NCI-H2196 treated with DMSO at 0.1 percent for 48 hours (cell line): ENCODE results near the gene KPNA6.
"Not testable (repeated sequence)": the region's sequence is repeated elsewhere in the genome, so short reads cannot be mapped to it uniquely, and the experiment has no call there.

ENCODE experiments used
- DNase-seq: peaks from one replicate; lab custom pipeline; 2025; ENCODE audit not compliant: unreplicated experiment; lab: John Stamatoyannopoulos, UW

KPNA6 gene

DNA sequence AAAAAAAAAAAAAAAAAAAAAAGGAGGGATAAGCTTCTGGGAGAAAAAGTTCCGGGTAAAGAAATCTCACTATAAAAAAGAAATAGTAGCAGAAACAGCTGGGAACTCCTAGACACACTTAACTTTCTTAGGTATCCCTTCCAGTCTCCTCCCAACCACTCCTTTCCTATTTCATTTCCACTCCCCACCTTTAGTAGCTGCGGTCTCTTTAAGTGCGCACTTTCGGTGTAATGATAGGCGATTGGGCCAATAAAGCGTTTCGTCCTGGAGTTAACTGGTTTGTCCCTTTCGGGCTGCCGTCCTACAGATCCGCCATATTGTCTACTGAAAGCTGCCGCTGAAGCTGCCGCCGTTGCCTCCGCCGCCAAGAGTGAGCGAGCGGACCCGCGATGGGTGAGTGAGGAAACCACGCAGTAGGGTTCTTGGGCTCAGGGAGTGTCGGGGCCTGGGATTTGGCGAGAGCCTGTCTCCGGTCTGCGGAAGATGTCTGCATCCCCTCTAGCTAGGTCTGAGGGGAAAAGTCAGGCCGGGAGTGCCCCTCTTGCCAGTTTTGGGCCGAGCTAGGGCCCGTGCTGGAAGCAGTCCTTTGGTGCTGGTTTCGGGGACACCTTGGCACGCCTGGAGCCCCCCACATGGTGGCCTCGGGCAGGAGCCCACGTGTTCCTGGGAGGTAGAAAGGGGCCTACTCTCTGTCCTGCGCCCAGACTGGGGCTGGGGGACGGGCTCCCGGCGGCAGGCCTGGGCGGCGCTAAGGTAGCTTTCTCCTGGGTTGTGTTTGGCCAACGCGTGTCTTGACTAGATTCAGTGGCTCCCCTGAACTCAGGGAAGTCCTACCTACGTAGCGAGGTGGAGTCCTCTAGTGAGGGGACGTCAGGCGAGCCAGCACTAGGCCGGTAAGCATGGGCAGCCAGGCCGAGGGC, at the start of gene KPNA6:
KPNA6 (plus strand) TSS at position 315 of the 920 bp plus-strand sequence; CDS start at position 390, 75 bp downstream.
- DNase-seq, result peak; percentile 86

DNA sequence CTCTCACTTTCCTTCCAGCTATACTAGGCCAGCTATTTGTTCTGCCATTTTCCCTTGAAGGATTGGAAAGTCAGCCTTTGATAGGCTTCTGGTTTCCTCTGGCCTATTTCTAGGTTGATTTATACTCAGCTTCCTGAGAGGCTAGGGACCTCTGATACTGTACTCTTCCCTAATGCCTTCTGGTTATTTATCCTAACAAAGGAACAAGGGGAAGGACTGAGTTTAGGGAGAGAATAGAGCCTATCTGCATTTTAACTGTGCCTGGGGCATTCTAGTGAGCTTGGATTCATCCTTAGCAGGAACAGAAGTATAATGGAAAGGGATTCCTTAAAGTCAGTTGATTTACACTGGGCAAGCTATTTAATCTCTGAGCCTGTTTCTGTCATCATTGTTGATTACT, 46.9 kb upstream of the KPNA6 start:
- no peak for DNase-seq

DNA sequence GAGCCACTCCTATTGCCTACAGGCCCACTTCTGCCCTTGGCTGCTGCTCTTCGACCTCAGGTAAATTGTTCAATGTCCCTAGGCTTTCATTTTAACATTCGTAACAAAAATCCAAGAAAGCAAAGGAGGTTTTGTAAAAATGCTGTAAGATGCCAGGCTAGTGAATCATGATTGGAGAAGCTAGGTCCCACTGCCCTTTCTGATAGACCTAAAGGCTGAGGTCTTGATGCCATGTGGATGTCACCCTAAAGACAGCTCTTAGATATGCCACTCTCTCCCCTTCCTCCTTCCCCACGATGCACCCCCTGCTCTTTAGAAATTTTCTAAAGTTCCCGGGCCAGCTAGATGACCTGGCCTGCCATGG, 45.0 kb upstream of the KPNA6 start:
- no peak for DNase-seq

DNA sequence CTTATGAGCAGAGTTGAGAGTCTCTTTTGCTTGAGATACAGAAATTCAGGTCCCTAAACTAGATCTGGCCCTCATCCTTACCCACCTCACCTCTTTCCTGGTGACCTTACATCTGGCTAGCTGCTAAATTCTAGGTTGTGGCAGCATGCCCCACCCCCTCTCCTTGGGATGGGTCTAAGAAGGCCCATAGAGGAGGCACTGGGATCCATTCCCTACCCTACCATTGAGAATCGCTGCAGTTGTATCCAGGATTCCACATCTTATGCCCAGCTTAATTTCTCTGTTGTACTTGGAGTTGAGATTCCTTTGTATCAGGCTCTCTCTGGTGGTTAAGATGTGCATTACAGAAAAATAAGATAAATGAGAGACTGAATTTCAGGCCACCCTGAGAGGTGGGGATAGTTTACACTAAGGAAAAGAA, 44.6 kb upstream of the KPNA6 start:
- DNase-seq, result no peak

DNA sequence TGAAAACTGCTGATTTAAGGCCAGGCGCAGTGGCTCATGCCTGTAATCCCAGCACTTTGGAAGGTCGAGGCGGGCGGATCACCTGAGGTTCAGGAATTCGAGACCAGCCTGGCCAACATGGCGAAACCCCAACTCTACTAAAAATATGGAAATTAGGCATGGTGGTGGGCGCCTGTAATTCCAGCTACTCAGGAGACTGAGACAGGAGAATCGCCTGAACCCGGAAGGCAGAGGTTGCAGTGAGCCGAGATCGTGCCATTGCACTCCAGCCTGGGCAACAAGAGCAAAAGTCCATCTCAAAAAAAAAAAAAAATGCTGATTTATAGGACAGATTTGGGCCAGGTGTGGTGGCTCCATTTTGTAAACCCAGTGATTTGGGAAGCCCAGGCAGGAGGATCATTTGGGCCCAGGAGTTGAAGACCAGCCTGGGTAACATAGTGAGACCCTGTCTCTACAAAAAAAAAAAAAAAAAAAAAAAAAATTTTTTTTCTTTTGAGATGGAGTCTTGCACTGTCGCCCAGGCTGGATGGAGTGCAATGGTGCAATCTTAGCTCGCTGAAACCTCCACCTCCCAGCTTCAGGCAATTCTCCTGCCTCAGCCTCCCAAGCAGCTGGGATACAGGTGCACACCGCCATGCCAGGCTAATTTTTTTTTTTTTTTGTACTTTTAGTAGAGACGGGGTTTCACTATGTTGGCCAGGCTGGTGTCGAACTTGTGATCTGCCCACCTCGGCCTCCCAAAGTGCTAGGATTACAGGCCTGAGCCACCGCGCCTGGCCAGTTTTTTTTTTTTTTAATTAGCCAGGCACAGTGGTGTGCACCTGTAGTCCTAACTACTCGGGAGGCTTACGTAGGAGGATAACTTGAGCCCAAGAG, 42.0 kb upstream of the KPNA6 start:
- DNase-seq, result not testable (repeated sequence)

DNA sequence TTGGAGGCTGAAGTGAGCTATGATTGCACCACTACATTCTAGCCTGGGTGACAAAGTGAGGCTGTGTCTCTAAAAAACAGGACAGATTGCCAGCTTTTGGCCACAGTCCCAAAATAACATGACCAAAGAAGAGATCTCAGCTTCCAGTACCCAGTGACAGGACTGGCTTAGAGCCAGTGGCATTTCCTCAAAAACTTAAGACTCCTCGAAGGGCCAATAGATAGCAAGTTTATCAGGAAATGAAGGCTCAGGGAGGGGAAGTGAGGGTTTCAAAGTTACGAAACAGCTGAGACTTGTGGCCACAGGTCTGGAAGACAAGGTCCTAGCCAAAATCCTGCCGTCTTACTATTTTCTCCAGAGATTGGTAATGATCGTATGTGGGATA, 41.4 kb upstream of the KPNA6 start:
- DNase-seq, result no peak

DNA sequence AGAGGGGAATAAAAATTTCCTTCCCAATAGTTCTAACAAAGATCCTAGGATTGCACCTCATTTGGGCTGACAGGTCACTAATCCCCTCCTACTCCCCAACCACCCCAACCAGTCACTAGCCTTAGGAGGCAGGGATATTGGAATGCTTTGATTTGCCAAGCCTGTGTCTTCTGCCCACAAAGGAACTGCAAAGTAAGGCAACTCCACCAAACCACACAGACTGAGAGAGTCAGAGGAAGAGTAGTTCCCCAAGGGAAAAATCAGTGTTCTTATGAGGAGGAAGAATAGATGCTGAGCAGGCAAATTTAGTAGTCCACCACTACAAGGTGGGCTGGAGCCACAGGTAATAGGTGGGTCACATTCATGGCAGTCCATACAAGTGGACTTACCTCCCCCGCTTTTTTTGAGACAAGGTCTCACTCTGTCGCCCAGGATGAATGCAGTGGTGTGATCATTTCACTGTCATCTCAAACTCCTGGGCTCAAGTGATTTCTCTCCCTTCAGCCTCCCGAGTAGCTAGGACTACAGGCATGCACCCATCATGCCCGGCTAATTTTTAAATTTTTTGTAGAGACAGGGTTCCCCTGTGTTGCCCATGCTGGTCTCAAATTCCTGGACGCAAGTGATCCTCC, 38.8 kb upstream of the KPNA6 start:
- DNase-seq, result no peak

DNA sequence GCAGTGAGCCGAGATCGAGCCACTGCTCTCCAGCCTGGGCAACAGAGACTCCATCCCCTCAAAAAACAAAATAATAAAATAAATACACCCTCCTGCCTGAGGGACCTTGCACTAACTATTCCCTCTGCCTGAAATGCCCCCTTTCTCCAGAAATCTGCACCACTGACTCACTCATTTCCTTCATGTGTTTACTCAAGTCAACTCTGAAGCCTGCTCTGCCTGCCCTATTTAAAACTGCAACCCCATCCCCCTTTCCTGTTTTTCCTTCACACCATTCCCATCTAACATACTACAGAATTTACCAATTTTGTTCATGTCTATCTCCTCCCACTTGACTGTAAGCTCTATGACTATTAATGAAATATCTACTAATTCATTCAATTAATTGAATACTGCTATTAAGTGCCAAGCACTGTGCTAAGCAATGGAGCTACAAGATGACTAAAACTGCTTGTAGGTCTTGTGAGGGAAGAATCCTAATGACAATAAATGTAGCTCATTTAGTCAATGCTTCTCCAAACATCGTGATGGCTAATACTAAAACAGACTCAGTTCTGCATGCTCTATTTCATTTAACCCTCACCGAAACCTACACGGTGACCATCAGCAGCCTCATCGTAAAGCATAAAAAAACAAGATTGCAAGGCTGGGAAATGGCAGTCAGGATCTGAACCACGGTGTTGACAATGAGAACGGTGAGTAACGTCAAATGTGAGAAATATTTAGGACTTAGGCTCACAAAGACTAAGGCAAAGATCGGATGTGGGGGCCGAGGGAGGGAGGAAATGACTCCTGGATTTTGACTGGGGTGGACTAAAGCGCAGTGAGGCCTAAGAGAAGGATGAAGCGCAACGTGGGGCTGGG, 35.9 kb upstream of the KPNA6 start:
- no peak for DNase-seq

DNA sequence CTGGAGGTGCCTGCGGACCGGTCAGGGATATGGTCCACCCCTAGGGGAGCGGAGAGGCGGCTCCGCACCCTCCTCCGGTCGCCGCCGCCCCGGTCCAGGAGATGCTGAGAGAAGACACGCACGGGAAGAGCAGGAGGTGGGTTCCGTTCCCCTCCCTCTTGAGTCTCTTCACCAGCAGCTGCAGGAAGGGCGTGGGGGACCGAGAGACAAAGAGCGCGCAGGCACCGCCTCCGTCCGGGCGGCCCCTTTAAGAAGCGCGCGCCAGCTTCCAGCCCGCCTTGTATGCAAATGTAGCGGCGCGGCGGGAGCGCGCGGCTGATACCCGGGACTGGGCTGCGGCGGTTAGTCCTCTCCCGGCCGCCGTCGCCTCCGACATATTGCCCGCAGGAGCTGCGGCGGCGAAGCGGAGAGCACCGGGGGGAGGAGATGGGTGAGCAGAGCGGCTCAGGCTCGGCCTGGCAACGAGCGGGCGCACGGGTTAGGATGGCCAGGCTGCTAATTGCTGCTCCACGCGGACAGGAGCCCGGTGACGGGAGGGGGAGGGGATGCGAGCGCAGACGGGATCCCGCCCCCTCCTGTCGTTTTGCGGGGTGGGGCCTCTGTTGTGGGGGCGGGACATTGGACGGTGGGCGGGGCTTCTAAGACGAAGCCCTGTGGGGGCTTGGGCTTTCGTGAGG, 35.1 kb upstream of the KPNA6 start, which contains the start of gene TMEM39B:
TMEM39B (plus strand) TSS at position 318 of the 677 bp plus-strand sequence; CDS start at position 427, 109 bp downstream.
- DNase-seq, result peak; percentile 91

DNA sequence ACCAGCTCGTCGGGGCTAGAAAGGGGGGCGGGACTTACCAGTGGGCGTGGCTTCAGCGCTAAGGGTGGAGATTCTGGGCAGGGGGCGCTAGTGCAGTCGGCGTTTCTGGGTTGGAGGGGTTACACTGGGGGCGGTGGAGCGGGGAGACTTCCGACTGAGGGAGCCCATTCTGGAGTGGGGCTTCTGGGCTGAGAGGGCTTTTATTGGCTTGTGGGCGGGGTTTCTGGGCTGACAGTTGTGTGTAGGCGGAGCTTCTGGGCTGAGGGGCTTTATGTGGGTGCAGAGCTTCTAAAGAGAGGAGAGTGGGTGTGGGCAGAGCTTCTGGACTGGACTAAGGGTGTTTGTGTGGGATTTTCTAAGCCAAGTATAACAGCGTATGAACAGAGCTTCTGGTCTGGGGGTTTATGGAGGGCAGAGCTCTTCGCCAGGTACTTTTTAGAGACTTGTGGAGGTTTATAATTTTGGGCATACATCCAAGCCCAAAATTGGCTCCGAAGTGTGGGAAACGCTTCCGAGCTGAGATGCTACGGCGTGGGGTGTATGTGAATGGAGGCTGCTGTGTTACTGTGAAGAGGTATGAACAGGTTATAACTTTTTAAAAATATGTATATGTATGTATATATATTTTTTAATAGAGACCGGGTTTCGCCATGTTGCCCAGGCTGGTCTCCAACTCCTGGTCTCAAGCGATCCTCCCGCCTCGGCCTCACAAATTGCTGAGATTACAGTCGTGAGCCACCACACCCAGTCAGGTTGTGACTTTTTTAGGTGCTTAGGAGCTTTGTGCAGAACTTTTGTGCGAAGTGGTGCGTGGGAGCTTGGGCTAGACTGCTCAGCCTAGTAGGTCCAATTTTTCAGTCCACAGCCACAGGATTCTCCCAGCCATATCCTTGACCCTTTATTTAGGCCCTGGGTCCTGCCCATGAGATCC, 34.3 kb upstream of the KPNA6 start:
- DNase-seq, result no peak

DNA sequence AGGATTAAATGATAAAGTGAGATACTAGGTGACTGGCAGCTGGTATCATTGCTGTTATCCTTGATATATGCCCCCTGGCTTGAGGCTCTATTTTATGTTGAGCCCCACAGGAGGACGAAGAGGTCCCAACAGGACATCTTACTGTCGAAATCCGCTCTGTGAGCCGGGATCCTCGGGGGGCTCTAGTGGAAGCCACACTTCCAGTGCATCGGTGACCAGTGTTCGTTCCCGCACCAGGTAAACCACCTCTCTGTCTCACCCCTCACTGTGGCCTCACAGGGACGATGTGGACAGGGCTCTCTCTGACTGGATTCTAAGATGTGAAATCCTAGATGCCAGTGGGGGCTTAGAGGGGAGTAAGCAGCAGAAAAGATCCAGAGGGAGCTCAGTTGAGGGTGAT, 33.0 kb upstream of the KPNA6 start:
- DNase-seq, result no peak

DNA sequence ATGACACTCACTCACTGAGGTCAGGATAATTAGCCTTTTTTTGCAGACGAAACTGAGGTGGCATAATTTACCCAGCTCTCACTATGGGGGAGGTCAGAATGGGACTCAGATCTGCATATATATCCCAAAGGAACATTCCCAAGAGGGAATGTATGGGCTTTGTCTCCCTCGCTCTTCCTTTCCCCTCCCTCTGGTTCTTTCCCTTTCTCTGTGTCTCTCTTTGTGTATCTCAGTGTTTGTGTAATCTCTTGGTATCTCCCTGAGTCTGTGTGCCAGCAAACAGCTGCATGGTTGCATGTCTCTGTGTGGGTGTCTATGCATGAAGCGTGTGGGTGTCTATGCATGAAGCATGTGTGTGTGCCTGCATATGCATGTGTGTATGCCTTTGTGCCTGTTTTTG, 30.4 kb upstream of the KPNA6 start:
- DNase-seq, result no peak

DNA sequence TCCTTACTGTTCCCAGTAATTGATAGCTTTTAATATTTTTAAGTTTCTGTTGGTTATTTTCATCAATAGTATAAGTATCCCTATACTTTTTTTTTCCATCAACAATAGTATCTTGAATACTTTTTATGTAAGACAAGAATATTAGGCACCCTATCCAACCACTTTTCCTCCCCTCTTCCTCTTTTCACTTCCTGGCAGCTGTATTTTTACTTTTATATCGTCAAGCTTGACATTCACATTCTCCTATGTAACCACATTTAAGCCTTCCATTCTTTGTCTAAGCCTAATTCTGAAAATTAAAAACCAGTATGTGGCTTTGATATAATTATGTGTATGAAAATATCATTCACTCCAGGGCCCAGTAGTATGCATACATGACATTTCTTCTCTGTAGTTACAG, 25.8 kb upstream of the KPNA6 start:
- no peak for DNase-seq

DNA sequence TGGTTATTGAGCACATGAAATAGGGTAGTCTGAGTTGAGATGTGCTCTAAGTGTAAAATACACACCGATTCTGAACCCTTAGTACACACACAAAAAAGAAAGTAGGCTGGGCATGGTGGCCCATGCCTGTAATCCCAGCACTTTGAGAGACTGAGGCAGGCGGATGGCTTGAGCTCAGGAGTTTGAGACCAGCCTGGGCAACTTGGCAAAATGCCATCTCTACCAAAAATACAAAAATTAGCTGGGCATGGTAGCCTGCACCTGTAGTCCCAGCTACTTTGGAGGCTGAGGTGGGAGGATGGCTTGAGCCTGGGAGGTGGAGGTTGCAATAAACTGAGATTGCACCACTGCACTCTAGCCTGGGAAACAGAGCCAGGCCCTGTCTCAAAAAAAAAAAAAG, 21.5 kb upstream of the KPNA6 start:
- not testable (repeated sequence) for DNase-seq

DNA sequence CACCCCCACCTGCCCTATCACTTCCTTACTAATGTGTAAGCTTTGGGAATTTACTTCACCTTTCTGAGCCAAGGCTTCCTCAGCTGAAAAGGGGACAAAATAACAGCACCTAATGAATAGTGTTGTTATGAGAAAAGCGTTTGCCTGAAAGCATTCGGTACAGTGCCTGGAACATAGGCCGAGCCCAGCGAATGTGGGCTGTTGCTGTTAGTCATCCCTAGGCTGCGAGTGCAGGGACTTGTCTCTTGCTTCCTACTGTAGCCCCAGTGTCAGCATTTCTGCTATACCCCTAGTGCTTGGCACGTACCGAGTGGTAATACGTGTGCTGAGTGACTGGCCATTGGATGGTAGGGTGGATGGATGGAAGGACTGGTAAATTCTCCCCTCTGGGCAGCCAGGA, 16.7 kb upstream of the KPNA6 start:
- no peak for DNase-seq

DNA sequence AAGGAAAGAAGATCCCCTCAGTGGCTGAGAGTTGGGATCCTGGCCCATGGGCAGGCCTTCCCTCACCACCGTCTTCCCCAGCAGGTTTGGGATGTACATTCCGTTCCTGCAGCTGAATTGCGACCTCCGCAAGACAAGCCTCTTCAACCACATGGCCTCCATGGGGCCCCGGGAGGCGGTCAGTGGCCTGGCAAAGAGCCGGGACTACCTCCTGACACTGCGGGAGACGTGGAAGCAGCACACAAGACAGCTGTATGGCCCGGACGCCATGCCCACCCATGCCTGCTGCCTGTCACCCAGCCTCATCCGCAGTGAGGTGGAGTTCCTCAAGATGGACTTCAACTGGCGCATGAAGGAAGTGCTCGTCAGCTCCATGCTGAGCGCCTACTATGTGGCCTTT, 16.3 kb upstream of the KPNA6 start:
- DNase-seq, result no peak

DNA sequence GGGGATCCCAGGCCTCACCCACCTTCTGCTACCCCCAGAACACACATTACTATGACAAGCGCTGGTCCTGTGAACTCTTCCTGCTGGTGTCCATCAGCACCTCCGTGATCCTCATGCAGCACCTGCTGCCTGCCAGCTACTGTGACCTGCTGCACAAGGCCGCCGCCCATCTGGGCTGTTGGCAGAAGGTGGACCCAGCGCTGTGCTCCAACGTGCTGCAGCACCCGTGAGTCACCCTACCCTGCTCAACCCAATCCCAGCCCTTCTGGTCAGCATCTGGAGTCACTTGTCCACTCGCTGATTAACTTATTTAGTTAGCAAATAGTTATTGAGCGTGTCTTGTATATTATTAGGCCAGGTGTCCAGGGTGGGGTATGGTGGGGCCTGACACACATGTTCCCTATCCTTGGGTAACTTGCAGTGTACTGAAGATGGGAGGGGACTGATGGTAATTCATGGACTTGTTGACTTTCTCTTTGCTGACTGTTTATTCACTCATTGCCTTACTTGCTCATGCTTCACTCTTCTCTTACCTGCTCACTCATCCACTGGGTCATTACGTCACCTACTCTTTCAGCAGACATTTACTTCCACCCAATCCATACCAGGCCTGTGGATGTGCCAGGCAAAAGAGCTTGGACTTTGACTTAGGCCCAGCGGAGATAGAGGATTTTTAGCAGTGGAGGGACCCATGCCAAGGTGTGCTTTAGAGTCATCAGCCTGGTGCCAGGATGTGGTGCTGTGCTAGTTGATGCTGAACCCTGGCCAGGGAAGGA, 12.9 kb upstream of the KPNA6 start:
- peak; percentile 68 for DNase-seq

DNA sequence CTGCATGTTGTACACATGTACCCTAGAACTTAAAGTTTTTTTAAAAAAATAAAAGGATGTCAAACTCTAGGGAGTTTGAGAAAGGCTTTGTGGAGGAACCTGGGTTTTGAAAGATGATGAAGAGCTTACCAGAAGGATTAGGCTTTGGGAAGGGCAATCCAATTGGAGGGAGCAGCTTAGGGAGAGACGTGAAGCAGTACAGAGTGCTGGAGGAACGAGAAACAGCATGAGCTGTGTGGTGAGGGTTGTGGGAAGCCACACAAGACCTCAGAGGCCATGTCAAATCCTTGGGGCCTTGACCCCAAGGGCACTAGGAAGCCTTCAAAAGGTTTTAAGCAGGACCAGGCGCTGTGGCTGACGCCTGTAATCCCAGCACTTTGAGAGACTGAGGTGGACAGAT, 8.4 kb upstream of the KPNA6 start:
- no peak for DNase-seq
